Keratinocyte (primary cell): ENCODE measurements around the gene APLF. TPM values are rescaled to one million over a fixed set of nuclear protein-coding genes. Genes with fewer than 3 reads are reported as not detected.
"Not testable (repeated sequence)": the region's sequence is repeated elsewhere in the genome, so short reads cannot be mapped to it uniquely, and the experiment has no call there.

Source experiments
- DNase-seq: peaks from one replicate; pipeline ENCODE4 v3.0.0-alpha.2; 2011; ENCODE audit warnings: low read depth, missing footprints, low spot score
- FAIRE-seq: peaks from 2 replicates; lab custom pipeline; 2011; peaks lifted over from hg19 to GRCh38; lab: Jason Lieb, UNC
- H2AFZ ChIP-seq: 2 replicates; pipeline ENCODE4 v1.6.0; 2012; ENCODE audit warnings: low read length, control low read depth, inconsistent platforms; ENCODE audit not compliant: control insufficient read depth
- H3K27ac ChIP-seq: 2 replicates; pipeline ENCODE4 v1.5.1; 2011; ENCODE audit warnings: low read length; ENCODE audit not compliant: control insufficient read depth, insufficient read depth
- H3K27me3 ChIP-seq: 3 replicates; pipeline ENCODE4 v1.6.0; 2011; ENCODE audit warnings: low read length; ENCODE audit not compliant: control insufficient read depth, insufficient read depth; ENCODE audit errors: extremely low read depth
- H3K36me3 ChIP-seq, 2 experiments: 2 replicates in 1 of 2; 3 replicates in 1 of 2; pipeline ENCODE4 v1.5.1; 2011; ENCODE audit warnings: low read length in 2 of 2, mild to moderate bottlenecking in 1 of 2; ENCODE audit not compliant: control insufficient read depth in 2 of 2, insufficient read depth in 2 of 2; ENCODE audit errors: extremely low read depth in 1 of 2
- H3K4me1 ChIP-seq: 3 replicates; pipeline ENCODE4 v1.5.1; 2011; ENCODE audit warnings: low read length; ENCODE audit not compliant: control insufficient read depth, insufficient read depth; ENCODE audit errors: extremely low read depth
- H3K4me2 ChIP-seq: 3 replicates; pipeline ENCODE4 v1.6.0; 2011; ENCODE audit warnings: low read depth, low read length; ENCODE audit not compliant: control insufficient read depth, insufficient read depth; ENCODE audit errors: extremely low read depth
- H3K4me3 ChIP-seq, 3 experiments: fragments of 200-600 bp in 1 of 3; sonication (generic) in 1 of 3; 2 replicates in 2 of 3; 3 replicates in 1 of 3; pipeline ENCODE4 v1.5.1; 2011 to 2016; ENCODE audit warnings: low read length in 3 of 3, mild to moderate bottlenecking in 3 of 3, control low read depth in 2 of 3, inconsistent platforms in 1 of 3, low read depth in 1 of 3, mixed read lengths in 1 of 3, mixed run types in 1 of 3, moderate library complexity in 1 of 3; ENCODE audit not compliant: control insufficient read depth in 2 of 3, insufficient read depth in 2 of 3; ENCODE audit errors: extremely low read depth in 1 of 3
- H3K79me2 ChIP-seq: 2 replicates; pipeline ENCODE4 v1.6.0; 2012; ENCODE audit warnings: low read length; ENCODE audit not compliant: control insufficient read depth, insufficient read depth
- H3K9ac ChIP-seq: 3 replicates; pipeline ENCODE4 v1.6.0; 2011; ENCODE audit warnings: low read length; ENCODE audit not compliant: control insufficient read depth, insufficient read depth; ENCODE audit errors: extremely low read depth
- H3K9me1 ChIP-seq: 3 replicates; pipeline ENCODE4 v1.6.0; 2011; ENCODE audit warnings: low read length; ENCODE audit not compliant: control insufficient read depth, insufficient read depth; ENCODE audit errors: extremely low read depth
- H3K9me3 ChIP-seq: 2 replicates; pipeline ENCODE4 v1.5.1; 2012; ENCODE audit warnings: low read depth, low read length; ENCODE audit not compliant: control insufficient read depth
- H4K20me1 ChIP-seq: 3 replicates; pipeline ENCODE4 v1.6.0; 2011; ENCODE audit warnings: low read length; ENCODE audit not compliant: control insufficient read depth, insufficient read depth; ENCODE audit errors: extremely low read depth
- CTCF ChIP-seq, 3 experiments: IDR thresholded peaks in 1 of 3; conservative IDR thresholded peaks in 1 of 3; optimal IDR thresholded peaks in 1 of 3; 2 replicates in 2 of 3; 3 replicates in 1 of 3; pipeline versions ENCODE3 to v1.5.1; 2011; ENCODE audit warnings: low read length in 3 of 3, mild to moderate bottlenecking in 3 of 3, moderate library complexity in 2 of 3, control low read depth in 1 of 3, inconsistent platforms in 1 of 3; ENCODE audit not compliant: insufficient read depth in 2 of 3; ENCODE audit errors: extremely low read depth in 1 of 3
- EZH2 ChIP-seq: IDR thresholded peaks from one replicate; pipeline ENCODE4 v1.6.1; 2012; ENCODE audit warnings: inconsistent platforms, mild to moderate bottlenecking, low read length, moderate library complexity
- dilution Hi-C: fragments of 300-500 bp; cut with MboI; formaldehyde crosslinking; loops from one replicate; pipeline ENCODE4 v1.7.0; 2020; ENCODE audit warnings: low sequenced_read_pairs; ENCODE audit not compliant: extremely low pct_ligation_motif_present
- polyA plus RNA-seq, 5 experiments: library from polyadenylated mRNA; depleted of rRNA in 3 of 5; stranded (reverse) in 3 of 5; stranded (forward) in 1 of 5; unstranded in 1 of 5; fragments of >200 nt; gene quantifications; 1 replicate in 1 of 5; 2 replicates in 3 of 5; 3 replicates in 1 of 5; pipeline versions ENCODE4 v1.2.1 to v1.2.3, GENCODE V29; 2011 to 2012; ENCODE audit warnings: missing spikeins in 2 of 5, low read depth in 1 of 5, low replicate concordance in 1 of 5

APLF gene
- polyA plus RNA-seq, 1 donor (not counting 4 experiments of a cell fraction or from before 2014, with no cell fraction given), result 3.0 TPM

- FAIRE-seq, result no peak
- H3K9me1 ChIP-seq, result no peaks in the 10 kb centered on the region
Observed at GRCh38 chr2:68519236-68519635, 51.9 kb downstream of the APLF start.

GRCh38 chr2:68521037-68521436 lies 53.7 kb downstream of the APLF start:
- H3K27ac ChIP-seq, result no peak overlapping the region
- H3K9ac ChIP-seq, result no peak overlapping the region
- H3K9me1 ChIP-seq, result no peaks in the 10 kb centered on the region
- no peaks in the 10 kb centered on the region for H4K20me1 ChIP-seq
- no peaks in the 10 kb centered on the region for H3K4me1 ChIP-seq
- H3K27me3 ChIP-seq, result no peaks in the 10 kb centered on the region
- TF ChIP-seq CTCF (optimal IDR thresholded peaks at IDR 0.05 in 1 of 3, IDR thresholded peaks at IDR 0.05 in 1 of 3, conservative IDR thresholded peaks at IDR 0.05 in 1 of 3; ENCODE audit: extremely low read depth in 1 of 3, insufficient read depth in 2 of 3, low read length in 3 of 3), result no peak
- no peak for TF ChIP-seq EZH2
- no peaks in the 10 kb centered on the region for H3K9me3 ChIP-seq
- no peaks in the 10 kb centered on the region for H3K36me3 ChIP-seq
- H2AFZ ChIP-seq, result no peak overlapping the region
- dilution Hi-C loops, result no loop called here
- no peak for DNase-seq
- no peaks in the 10 kb centered on the region for H3K79me2 ChIP-seq
- no peak for FAIRE-seq
- H3K4me3 ChIP-seq, result no peak overlapping the region
- H3K4me2 ChIP-seq, result no peak overlapping the region

More at GRCh38 chr2:68519236-68519635, 51.9 kb downstream of the APLF start:
- dilution Hi-C loops, result no loop called here
- Histone ChIP-seq H4K20me1 (no peaks in the 10 kb centered on the region), H3K9ac (no peak overlapping the region), H3K79me2 (no peaks in the 10 kb centered on the region), H3K4me1 (no peaks in the 10 kb centered on the region), H3K27ac (no peak overlapping the region), H3K4me3 (no peak overlapping the region), H3K27me3 (no peaks in the 10 kb centered on the region), H3K4me2 (no peak overlapping the region), H3K36me3 (no peaks in the 10 kb centered on the region), H2AFZ (no peak overlapping the region), H3K9me3 (no peaks in the 10 kb centered on the region)
- no peak for DNase-seq
- no peak for TF ChIP-seq CTCF (optimal IDR thresholded peaks at IDR 0.05 in 1 of 3, IDR thresholded peaks at IDR 0.05 in 1 of 3, conservative IDR thresholded peaks at IDR 0.05 in 1 of 3; ENCODE audit: extremely low read depth in 1 of 3, insufficient read depth in 2 of 3, low read length in 3 of 3)

GRCh38 chr2:68526943-68527342 lies 59.6 kb downstream of the APLF start:
- H3K4me1 ChIP-seq, H3K9me3 ChIP-seq, DNase-seq, H3K27ac ChIP-seq, dilution Hi-C loops, H3K4me3 ChIP-seq, H3K9ac ChIP-seq, H2AFZ ChIP-seq, H3K4me2 ChIP-seq, H3K79me2 ChIP-seq, FAIRE-seq, H3K9me1 ChIP-seq, H4K20me1 ChIP-seq, H3K27me3 ChIP-seq, H3K36me3 ChIP-seq: not testable (repeated sequence)

GRCh38 chr2:68527343-68528081 lies 60.1 kb downstream of the APLF start:
- H2AFZ ChIP-seq, DNase-seq, FAIRE-seq, H3K36me3 ChIP-seq, H3K27ac ChIP-seq, H3K79me2 ChIP-seq, H3K4me2 ChIP-seq, H3K9me1 ChIP-seq, H3K4me1 ChIP-seq, H3K4me3 ChIP-seq, H4K20me1 ChIP-seq, dilution Hi-C loops, H3K9me3 ChIP-seq, H3K9ac ChIP-seq, H3K27me3 ChIP-seq: not testable (repeated sequence)
